ENCODE measurements around the gene YARS1.

Gene YARS1

DNA sequence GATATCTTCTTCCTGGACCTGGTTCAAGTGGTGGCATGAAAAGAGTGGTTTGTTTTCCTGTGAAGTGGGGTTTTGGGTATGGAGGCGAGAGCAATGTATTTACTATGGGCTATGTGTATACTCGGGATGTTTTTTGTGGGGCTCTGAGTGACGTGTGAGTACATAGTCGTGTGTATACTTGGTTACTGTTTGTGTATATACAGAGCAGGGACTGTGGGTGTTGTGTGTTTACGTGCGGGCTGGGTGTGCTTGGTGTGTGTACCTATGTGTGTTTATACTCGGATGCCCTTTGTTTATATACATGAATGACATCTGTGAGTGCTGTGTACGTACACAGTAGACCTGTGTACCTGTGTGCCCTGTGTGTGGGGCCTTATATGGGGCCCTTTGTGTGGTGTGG is 50.0 kb downstream of the YARS1 start:
- TF ChIP-seq, protein P1, sequence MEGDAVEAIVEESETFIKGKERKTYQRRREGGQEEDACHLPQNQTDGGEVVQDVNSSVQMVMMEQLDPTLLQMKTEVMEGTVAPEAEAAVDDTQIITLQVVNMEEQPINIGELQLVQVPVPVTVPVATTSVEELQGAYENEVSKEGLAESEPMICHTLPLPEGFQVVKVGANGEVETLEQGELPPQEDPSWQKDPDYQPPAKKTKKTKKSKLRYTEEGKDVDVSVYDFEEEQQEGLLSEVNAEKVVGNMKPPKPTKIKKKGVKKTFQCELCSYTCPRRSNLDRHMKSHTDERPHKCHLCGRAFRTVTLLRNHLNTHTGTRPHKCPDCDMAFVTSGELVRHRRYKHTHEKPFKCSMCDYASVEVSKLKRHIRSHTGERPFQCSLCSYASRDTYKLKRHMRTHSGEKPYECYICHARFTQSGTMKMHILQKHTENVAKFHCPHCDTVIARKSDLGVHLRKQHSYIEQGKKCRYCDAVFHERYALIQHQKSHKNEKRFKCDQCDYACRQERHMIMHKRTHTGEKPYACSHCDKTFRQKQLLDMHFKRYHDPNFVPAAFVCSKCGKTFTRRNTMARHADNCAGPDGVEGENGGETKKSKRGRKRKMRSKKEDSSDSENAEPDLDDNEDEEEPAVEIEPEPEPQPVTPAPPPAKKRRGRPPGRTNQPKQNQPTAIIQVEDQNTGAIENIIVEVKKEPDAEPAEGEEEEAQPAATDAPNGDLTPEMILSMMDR (IDR thresholded peaks at IDR 0.05; ENCODE audit: low read depth, low read length, poor library complexity, severe bottlenecking): no peak
- no peak for TF ChIP-seq EZH2phosphoT487 (IDR thresholded peaks at IDR 0.05; ENCODE audit: borderline replicate concordance, low read length)
- H3K4me3 ChIP-seq (ENCODE audit: low read length): no peak overlapping the region
- no peaks in the 10 kb centered on the region for H4K20me1 ChIP-seq (ENCODE audit: control insufficient read depth, insufficient read depth, low read depth, low read length)
- H3F3A ChIP-seq (ENCODE audit: control insufficient read depth, insufficient read depth): no peaks in the 10 kb centered on the region
- no peaks in the 10 kb centered on the region for H3K27me3 ChIP-seq (ENCODE audit: control insufficient read depth, low read length)
- H3K9me3 ChIP-seq (ENCODE audit: control insufficient read depth, insufficient read depth, low read length): no peaks in the 10 kb centered on the region
- no peaks in the 10 kb centered on the region for H3K36me3 ChIP-seq (ENCODE audit: control insufficient read depth, low read length)
- no peak overlapping the region for H3K4me2 ChIP-seq (ENCODE audit: low read length)
- no peaks in the 10 kb centered on the region for H3K9me2 ChIP-seq (replicated peaks; ENCODE audit: control insufficient read depth, low read length)
- H3K27ac ChIP-seq (ENCODE audit: low read depth, low read length): no peak overlapping the region
- H3K4me1 ChIP-seq (ENCODE audit: control insufficient read depth, low read length): peaks cover 6% of the 10 kb centered on the region; the same call in 1 of the 2 replicates
- no peaks in the 10 kb centered on the region for H3K79me2 ChIP-seq (ENCODE audit: control insufficient read depth, low read length)

DNA sequence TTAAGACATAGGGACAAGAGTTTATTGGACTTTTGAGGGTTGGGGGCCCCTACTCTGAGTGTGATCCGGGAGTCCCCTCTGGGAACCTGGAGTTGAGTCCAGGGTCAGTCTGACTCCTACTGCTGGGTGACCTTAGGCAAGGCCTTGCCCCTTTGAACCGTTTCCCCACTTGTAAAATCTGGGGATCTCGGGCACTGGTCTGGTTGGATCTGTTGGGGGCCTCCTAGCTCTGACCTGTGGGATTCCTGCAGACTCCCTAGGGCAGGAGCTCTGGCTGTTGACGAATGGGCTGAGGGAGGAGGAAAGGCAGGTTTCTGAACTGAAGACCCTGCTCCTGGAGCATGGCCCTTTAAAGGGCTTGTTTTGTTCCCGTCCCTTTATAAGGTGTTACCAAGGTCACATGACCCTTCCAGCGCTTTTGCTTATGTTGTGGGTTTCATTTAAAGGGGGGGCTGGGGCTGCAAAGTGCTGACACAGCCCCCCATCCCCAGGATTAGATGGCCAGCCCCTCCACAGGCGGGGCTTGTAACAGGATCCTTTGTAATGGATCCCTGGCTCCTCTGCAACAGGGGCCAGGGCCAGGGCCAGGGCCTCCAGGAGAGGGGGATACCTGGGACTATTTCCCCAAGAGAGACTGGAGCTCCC is 50.7 kb downstream of the YARS1 start:
- H4K20me1 ChIP-seq (ENCODE audit: control insufficient read depth, insufficient read depth, low read depth, low read length): no peaks in the 10 kb centered on the region
- no peaks in the 10 kb centered on the region for H3K9me3 ChIP-seq (ENCODE audit: control insufficient read depth, insufficient read depth, low read length)
- no peaks in the 10 kb centered on the region for H3K79me2 ChIP-seq (ENCODE audit: control insufficient read depth, low read length)
- no peak overlapping the region for H3K27ac ChIP-seq (ENCODE audit: low read depth, low read length)
- H3K27me3 ChIP-seq (ENCODE audit: control insufficient read depth, low read length): no peaks in the 10 kb centered on the region
- no peaks in the 10 kb centered on the region for H3K9me2 ChIP-seq (replicated peaks; ENCODE audit: control insufficient read depth, low read length)
- H3F3A ChIP-seq (ENCODE audit: control insufficient read depth, insufficient read depth): no peaks in the 10 kb centered on the region
- TF ChIP-seq, protein P1 (IDR thresholded peaks at IDR 0.05; ENCODE audit: low read depth, low read length, poor library complexity, severe bottlenecking): no peak
- TF ChIP-seq EZH2phosphoT487 (IDR thresholded peaks at IDR 0.05; ENCODE audit: borderline replicate concordance, low read length): no peak
- no peak overlapping the region for H3K4me3 ChIP-seq (ENCODE audit: low read length)
- peaks cover 5% of the 10 kb centered on the region; the same call in 1 of the 2 replicates for H3K4me1 ChIP-seq (ENCODE audit: control insufficient read depth, low read length)
- no peak overlapping the region for H3K4me2 ChIP-seq (ENCODE audit: low read length)
- no peaks in the 10 kb centered on the region for H3K36me3 ChIP-seq (ENCODE audit: control insufficient read depth, low read length)

DNA sequence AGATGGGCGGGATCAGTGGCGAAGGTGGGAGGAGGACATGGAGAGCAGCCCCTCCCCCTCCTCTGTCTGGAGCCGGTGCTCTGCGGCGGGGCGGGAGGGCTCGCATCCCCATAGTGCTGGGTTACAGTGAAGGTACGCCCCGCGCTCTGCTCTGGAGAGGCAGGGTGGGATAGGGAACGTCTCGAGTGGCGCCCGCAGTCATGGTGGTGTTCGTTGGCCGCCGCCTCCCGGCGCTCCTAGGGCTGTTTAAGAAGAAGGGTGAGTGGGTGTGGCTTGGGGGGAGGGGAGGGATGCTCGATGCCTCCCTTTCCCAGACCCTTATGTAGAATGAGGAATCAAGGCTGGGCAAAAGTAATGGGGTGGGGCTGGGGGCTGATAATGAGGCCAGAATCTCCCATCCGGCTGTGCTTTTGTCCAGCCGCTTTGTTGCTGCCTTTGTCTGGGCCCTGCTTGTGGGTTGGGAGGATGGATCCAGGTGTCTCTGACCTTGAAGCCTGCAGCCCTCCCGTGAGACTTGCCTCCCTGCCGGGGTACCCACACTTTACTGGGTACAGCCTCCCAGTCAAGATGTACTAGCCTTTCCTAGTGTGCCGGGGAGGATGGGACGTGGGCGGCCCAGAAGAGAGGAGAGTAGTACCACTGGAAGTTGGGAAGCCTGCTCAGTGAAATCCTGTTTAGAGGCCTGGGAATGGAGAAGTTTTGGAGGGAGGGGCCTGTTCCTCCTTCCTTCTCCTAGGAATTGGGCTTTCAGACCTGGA is 51.4 kb downstream of the YARS1 start:
- Histone ChIP-seq H3F3A (ENCODE audit: control insufficient read depth, insufficient read depth) (no peaks in the 10 kb centered on the region), H3K36me3 (ENCODE audit: control insufficient read depth, low read length) (no peaks in the 10 kb centered on the region), H3K4me3 (ENCODE audit: low read length) (no peak overlapping the region), H3K9me3 (ENCODE audit: control insufficient read depth, insufficient read depth, low read length) (no peaks in the 10 kb centered on the region), H3K27ac (ENCODE audit: low read depth, low read length) (no peak overlapping the region), H3K27me3 (ENCODE audit: control insufficient read depth, low read length) (no peaks in the 10 kb centered on the region), H3K4me1 (ENCODE audit: control insufficient read depth, low read length) (no peaks in the 10 kb centered on the region), H4K20me1 (ENCODE audit: control insufficient read depth, insufficient read depth, low read depth, low read length) (no peaks in the 10 kb centered on the region), H3K79me2 (ENCODE audit: control insufficient read depth, low read length) (no peaks in the 10 kb centered on the region), H3K4me2 (ENCODE audit: low read length) (no peak overlapping the region), H3K9me2 (replicated peaks; ENCODE audit: control insufficient read depth, low read length) (no peaks in the 10 kb centered on the region)
- TF ChIP-seq, protein P1 (IDR thresholded peaks at IDR 0.05; ENCODE audit: low read depth, low read length, poor library complexity, severe bottlenecking): no peak
- no peak for TF ChIP-seq EZH2phosphoT487 (IDR thresholded peaks at IDR 0.05; ENCODE audit: borderline replicate concordance, low read length)
